ENCODE measurements around the gene WBP2.

DNA sequence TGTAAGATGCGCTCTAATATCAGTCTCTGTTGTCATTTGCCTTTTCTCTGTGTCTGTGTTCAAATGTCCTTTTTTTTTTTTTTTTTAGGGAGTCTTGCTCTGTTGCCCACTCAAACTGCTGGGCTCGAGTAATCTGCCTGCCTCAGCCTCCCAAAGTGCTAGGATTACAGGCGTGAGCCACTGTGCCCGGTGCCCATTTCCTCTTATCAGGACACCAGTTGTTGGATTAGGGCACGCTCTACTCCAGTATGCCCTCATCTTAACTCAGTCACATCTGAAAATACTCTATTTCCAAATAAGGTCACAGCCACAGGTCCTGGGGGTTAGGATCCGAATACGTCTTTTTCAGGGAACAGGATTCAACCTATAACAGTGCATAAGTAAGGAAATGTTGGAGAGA lies 25.1 kb upstream of the WBP2 start:
- TF ChIP-seq, protein P1, sequence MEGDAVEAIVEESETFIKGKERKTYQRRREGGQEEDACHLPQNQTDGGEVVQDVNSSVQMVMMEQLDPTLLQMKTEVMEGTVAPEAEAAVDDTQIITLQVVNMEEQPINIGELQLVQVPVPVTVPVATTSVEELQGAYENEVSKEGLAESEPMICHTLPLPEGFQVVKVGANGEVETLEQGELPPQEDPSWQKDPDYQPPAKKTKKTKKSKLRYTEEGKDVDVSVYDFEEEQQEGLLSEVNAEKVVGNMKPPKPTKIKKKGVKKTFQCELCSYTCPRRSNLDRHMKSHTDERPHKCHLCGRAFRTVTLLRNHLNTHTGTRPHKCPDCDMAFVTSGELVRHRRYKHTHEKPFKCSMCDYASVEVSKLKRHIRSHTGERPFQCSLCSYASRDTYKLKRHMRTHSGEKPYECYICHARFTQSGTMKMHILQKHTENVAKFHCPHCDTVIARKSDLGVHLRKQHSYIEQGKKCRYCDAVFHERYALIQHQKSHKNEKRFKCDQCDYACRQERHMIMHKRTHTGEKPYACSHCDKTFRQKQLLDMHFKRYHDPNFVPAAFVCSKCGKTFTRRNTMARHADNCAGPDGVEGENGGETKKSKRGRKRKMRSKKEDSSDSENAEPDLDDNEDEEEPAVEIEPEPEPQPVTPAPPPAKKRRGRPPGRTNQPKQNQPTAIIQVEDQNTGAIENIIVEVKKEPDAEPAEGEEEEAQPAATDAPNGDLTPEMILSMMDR (IDR thresholded peaks at IDR 0.05; ENCODE audit: borderline replicate concordance, extremely low read depth, low read length, poor library complexity, severe bottlenecking), result no peak
- no peak for TF ChIP-seq EZH2 (IDR thresholded peaks at IDR 0.05; ENCODE audit: borderline replicate concordance, low read depth, low read length, severe bottlenecking)
